Right atrium auricular region (tissue), 2 donors: Measurements from ENCODE around the gene SLC38A5. TPM values are rescaled to one million over a fixed set of nuclear protein-coding genes. Genes with fewer than 3 reads are reported as not detected.
A peak's percentile ranks its signal among the peaks of the same experiment; 100 is the strongest.

Source experiments
- DNase-seq: peaks from one replicate; pipeline ENCODE4 v3.0.0-alpha.2; 2019; ENCODE audit warnings: low spot score
- H3K27ac ChIP-seq, 2 donors: fragments of 200-600 bp; sonication (generic); 1 replicate in 1 of 2; 2 replicates in 1 of 2; pipeline ENCODE4 v1.5.1; 2016 to 2019
- H3K27me3 ChIP-seq, 2 donors: fragments of 200-600 bp; sonication (generic); one replicate each; pipeline versions ENCODE4 v1.5.1 to v1.6.0; 2017 to 2019
- H3K36me3 ChIP-seq: fragments of 200-600 bp; sonication (generic); one replicate; pipeline ENCODE4 v1.5.1; 2016
- H3K4me1 ChIP-seq, 2 donors: fragments of 200-600 bp; sonication (generic); one replicate each; pipeline versions ENCODE4 v1.5.1 to v1.6.0; 2017 to 2019
- H3K4me3 ChIP-seq, 2 donors: fragments of 200-600 bp; sonication (generic); 1 replicate in 1 of 2; 2 replicates in 1 of 2; pipeline ENCODE4 v1.5.1; 2017 to 2019; ENCODE audit warnings: mild to moderate bottlenecking in 1 of 2, moderate library complexity in 1 of 2
- H3K9me3 ChIP-seq, 2 donors: fragments of 200-600 bp; sonication (generic); one replicate each; pipeline ENCODE4 v1.5.1; 2019
- total RNA-seq, 2 donors: library from RNA; depleted of rRNA; stranded (reverse); fragments of >200 nt; gene quantifications; one replicate each; pipeline ENCODE4 v1.1.0, GENCODE V29; 2016
- TF ChIP-seq, protein P1 (sequence below), 2 donors: fragments of 200-600 bp; sonication (generic); IDR thresholded peaks; one replicate each; pipeline ENCODE4 v1.5.1; 2019; ENCODE audit warnings: antibody characterized with exemption in 2 of 2

The SLC38A5 gene
- total RNA-seq, 2 donors from 2014 or later: 2.2 to 4.9 TPM

DNA sequence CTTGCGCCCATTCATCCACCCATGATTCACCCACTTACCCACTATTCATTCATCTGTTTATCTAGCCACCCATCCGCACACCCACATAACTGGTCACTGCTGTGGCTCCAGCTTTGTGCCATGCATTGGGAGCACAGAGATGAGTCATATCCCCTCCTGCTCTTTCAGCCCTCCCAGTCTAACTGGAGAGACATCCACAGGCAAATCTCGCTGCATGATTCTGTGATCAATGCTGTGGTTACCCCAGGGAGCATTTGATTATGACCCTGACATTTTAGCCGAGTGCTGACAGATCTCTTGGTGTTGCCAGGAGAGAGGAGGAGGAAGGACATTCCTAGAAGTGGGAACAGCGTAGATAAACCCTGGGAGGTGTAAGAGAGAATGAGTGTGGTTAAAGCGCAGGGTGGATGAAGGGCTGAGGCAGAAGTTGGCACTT, 28.3 kb upstream of the SLC38A5 start:
- no peak for DNase-seq
- Histone ChIP-seq H3K4me1 (no peaks in the 10 kb centered on the region), H3K36me3 (no peaks in the 10 kb centered on the region), H3K9me3 (no peaks in the 10 kb centered on the region), H3K27ac (no peak overlapping the region), H3K4me3 (no peak overlapping the region), H3K27me3 (no peaks in the 10 kb centered on the region)
- TF ChIP-seq, protein P1, sequence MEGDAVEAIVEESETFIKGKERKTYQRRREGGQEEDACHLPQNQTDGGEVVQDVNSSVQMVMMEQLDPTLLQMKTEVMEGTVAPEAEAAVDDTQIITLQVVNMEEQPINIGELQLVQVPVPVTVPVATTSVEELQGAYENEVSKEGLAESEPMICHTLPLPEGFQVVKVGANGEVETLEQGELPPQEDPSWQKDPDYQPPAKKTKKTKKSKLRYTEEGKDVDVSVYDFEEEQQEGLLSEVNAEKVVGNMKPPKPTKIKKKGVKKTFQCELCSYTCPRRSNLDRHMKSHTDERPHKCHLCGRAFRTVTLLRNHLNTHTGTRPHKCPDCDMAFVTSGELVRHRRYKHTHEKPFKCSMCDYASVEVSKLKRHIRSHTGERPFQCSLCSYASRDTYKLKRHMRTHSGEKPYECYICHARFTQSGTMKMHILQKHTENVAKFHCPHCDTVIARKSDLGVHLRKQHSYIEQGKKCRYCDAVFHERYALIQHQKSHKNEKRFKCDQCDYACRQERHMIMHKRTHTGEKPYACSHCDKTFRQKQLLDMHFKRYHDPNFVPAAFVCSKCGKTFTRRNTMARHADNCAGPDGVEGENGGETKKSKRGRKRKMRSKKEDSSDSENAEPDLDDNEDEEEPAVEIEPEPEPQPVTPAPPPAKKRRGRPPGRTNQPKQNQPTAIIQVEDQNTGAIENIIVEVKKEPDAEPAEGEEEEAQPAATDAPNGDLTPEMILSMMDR (IDR thresholded peaks at IDR 0.05): no peak

DNA sequence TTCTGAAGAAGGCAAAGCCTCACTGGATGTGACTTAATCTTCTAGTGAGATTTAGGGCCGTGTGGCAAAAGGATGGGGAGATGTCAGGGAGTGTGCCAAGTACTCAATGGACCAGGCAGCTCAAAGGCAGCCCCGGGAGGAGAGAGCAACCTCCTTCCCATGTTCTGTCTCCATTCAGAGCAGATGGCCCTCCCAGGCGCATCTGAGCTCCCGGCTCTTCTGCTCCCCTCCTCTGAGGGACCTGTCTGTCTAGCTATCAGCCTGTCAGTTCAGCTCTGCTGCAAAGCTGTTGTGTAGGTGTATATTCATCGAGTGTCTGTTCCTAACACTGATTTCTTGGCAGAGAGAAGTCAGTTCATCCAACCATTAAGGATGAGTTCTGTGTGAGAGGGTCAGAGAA, 27.8 kb upstream of the SLC38A5 start:
- Histone ChIP-seq H3K9me3 (no peaks in the 10 kb centered on the region), H3K27ac (no peak overlapping the region), H3K36me3 (no peaks in the 10 kb centered on the region), H3K27me3 (no peaks in the 10 kb centered on the region), H3K4me1 (no peaks in the 10 kb centered on the region), H3K4me3 (no peak overlapping the region)
- TF ChIP-seq, protein P1 (IDR thresholded peaks at IDR 0.05): no peak
- no peak for DNase-seq

DNA sequence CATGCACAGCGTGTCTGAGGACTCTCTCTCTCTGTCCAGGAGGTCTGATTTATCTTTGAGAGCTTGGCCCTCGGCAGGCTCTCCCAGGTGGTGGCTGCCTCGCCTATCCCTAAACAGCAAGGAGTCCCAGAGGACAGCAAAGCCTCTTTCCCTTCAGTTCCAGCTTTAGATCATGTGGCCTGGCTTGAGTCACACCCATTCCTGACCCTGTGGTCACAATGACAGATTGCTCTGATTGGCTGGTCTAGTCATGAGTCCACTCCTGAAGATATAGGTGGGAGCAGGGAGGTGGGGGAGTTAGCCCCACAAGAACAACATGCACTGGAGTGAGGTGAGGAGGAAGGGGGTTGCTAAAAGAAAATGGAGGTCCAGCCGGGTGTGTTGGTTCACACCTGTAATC, 26.6 kb upstream of the SLC38A5 start:
- TF ChIP-seq, protein P1 (IDR thresholded peaks at IDR 0.05): no peak
- Histone ChIP-seq H3K27ac (no peak overlapping the region), H3K9me3 (no peaks in the 10 kb centered on the region), H3K36me3 (no peaks in the 10 kb centered on the region), H3K4me1 (no peaks in the 10 kb centered on the region), H3K4me3 (no peak overlapping the region), H3K27me3 (no peaks in the 10 kb centered on the region)
- no peak for DNase-seq

DNA sequence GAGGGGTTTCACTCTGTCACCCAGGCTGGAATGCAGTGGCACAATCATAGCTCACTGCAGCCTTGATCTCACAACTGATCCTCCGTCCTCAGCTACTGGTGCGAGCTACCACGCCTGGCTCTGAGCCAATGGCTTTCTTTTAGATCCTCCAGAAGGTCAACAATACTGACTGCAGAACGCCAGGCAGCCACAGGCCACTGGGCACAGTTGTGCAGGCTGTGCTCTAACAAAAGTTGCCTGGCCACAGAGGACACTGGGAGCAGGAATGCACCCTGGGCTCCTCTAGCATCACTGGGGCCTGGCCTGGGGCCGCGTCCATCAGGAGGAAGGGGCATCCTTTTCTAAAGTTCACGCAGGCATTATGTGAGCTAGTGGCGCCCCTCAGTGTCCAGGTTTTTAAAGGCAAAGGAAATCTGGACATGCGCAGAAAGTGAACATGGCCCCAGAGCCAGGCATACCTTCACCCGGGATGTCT, 23.9 kb upstream of the SLC38A5 start:
- Histone ChIP-seq H3K36me3 (no peaks in the 10 kb centered on the region), H3K9me3 (peaks cover 0 to 4% of the 10 kb centered on the region in 2 donors), H3K27ac (no peak overlapping the region), H3K4me3 (no peak overlapping the region), H3K27me3 (no peaks in the 10 kb centered on the region), H3K4me1 (no peaks in the 10 kb centered on the region)
- DNase-seq: no peak
- TF ChIP-seq, protein P1 (IDR thresholded peaks at IDR 0.05): peak in 1 of 2 donors; percentile 38

DNA sequence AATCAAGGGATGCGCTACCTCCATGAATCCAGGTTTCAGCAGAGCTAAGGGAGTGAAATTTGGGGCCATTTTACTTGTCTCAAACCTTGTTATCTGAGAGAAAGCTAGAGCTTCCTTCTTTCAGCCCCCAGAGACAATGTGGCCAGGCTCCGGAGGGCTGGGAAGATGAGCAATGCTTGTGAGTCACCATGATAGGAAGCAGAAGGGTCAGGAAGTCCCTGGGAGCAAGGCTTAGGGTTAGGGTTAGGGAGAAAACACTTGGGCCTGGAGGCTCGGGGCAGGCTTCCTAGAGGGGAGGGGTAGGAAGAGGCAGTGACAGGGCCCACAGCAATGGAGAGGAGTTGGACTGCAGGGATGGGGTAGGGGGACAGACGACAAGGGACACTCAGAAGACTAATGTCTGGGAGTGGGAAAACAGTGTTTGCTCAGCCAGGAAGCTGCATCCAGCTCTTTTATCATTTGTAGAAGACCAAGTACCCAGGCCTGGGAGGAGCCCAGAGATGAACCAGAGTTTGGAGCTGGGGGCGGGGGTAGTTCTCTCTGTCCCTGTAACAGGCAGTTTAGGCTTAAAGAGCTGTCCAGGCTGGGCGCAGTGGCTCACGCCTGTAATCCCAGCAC, 22.3 kb upstream of the SLC38A5 start:
- no peaks in the 10 kb centered on the region for H3K27me3 ChIP-seq
- TF ChIP-seq, protein P1 (IDR thresholded peaks at IDR 0.05): no peak
- H3K36me3 ChIP-seq: no peaks in the 10 kb centered on the region
- no peak overlapping the region for H3K27ac ChIP-seq
- no peaks in the 10 kb centered on the region for H3K4me1 ChIP-seq
- H3K4me3 ChIP-seq: no peak overlapping the region
- no peak for DNase-seq
- H3K9me3 ChIP-seq: peaks cover 0 to 4% of the 10 kb centered on the region in 2 donors

DNA sequence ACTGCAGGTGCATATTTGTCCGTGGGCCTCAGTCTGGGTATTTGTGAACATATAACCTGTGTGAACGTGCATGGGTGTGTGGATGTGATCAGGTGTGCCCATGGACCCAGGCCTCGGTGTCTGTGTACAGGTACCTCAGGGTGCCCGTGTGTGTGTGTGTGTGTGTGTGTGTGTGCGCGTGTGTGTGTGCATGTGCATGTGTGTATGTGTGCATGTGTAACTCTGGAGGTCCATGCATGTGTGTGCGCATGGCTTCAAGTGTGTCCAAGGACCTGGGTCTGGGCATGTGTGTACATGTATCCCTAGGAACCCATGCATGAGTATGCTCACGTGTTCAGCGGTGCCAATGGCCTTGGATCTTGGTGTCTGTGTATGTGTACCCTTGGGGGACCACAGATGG, 21.7 kb upstream of the SLC38A5 start:
- no peaks in the 10 kb centered on the region for H3K4me1 ChIP-seq
- TF ChIP-seq, protein P1 (IDR thresholded peaks at IDR 0.05): no peak

More for the DNA sequence above, 21.7 kb upstream of the SLC38A5 start:
- no peak overlapping the region for H3K27ac ChIP-seq
- H3K4me3 ChIP-seq: no peak overlapping the region
- H3K36me3 ChIP-seq: no peaks in the 10 kb centered on the region
- H3K9me3 ChIP-seq: peaks cover 0 to 4% of the 10 kb centered on the region in 2 donors
- H3K27me3 ChIP-seq: no peaks in the 10 kb centered on the region
- DNase-seq: no peak
